ENCODE data around the gene TBX10.

DNA sequence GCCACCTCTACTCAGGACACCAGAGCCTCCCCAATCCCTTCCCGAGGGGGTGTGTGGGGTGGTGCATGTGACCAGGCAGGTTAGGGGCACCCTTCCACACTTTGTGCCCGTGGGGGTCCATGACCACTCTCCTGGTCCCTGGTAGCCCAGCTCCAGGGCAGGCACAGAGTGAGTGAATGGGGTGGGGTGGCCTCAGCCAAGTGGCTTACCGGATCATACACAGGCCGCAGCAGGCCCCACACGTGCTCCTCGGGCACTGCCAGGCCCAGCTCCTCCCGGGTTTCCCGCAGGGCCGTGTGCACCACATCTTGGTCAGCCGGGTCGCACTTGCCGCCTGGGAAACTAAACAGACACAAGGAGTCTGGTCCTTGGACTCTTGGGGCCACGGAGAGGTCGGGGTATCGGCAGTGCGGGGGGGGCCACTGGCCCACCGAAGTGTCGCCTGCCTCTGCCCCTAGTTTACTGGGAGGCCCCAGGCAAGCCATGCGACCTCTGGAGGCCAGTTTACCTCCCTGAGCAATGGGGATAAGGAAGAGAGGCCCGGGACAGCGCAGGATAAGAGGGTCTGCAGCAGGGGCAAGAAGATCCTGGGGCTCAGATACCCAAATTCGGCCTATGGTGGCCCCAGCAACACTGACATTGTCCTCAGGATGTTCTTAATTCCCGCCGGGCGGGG, 10.7 kb downstream of the TBX10 start:
- TF ChIP-seq GATA3 (IDR thresholded peaks at IDR 0.05; ENCODE audit: low read depth, low read length) (no peak), GATA2 (IDR thresholded peaks at IDR 0.05; ENCODE audit: low read depth, low read length) (no peak)
